ENCODE measurements around the gene TMEM120A.
"Not testable (repeated sequence)": the region's sequence is repeated elsewhere in the genome, so short reads cannot be mapped to it uniquely, and the experiment has no call there.

TMEM120A gene

DNA sequence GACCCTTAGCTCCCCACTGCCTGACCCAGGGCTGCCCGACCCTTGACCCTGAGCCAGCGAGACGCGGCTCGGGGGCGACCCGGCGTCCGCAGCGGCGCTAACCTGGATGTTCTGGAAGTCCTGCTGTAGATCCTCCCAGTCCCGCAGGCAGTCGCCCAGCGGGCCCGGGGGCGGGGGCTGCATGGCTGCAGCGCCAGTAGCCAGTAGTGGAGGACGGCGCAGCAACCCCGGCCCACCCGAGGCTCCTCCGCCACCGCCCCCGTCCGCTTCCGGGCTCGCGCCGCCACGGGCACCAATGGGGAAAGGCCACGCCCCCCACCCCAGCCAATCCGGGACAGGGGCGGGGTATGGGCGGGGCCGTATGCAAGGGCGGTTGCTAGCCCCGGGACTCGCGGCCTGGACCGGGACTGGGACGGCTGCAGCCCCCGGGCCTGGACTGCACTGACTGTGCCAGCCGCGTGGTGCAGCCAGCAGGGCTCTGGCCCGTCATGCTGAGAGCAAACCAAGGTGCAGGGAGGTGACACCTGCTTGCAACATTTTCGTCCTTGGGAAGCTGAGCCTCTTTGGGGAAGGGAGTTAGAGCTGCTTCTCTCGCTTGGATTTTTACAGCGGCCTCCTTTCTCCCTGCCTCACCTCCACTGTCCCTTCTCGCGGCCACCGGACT is at the start of gene TMEM120A:
TMEM120A (minus strand) TSS at position 208 of the 664 bp plus-strand sequence; CDS start at position 183, 25 bp downstream.
- peak; percentile 82 to 95 for DNase-seq (ENCODE audit: low read depth in 2 of 2)

DNA sequence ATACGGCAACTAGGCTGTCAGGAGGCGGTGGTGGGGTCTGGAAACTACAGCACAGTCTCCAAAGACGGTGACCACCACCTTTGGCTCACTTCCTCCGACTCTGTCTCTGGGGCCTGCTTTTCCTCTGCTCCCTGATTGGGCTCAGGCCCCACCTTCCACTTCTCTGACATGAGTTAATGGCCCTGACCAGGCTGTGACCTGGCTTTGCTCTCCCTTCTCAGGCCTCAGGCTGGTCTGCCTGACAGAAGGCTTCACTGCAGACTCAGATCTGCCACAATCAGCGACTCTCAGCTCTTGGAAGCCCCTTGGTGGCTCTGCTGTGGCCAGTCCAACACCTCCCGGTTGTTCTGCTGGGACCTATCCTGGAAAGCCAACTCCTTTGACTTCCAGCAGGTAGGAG is 45.7 kb upstream of the TMEM120A start:
- no peak for DNase-seq (ENCODE audit: low read depth in 2 of 2)

DNA sequence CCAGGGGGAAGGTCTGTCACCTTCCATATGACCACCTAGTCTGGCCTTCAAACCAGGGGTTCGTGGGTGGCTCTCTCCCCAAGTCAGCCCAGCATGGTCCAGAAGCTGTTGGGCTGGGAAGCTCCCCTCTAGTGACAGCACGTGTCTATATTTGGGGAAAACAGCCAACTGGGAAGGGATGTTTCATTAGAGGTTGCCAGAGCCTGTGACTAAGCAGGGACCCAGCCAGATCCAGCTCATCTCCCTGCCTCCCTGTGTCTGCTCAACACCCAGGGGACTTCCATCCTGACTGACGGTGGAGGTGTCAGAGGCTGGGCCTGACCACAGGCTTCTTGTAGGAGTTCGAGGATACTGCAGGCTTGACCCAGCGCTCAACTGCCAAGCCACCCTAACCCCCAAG is 42.9 kb upstream of the TMEM120A start:
- DNase-seq (ENCODE audit: low read depth in 2 of 2) = no peak

DNA sequence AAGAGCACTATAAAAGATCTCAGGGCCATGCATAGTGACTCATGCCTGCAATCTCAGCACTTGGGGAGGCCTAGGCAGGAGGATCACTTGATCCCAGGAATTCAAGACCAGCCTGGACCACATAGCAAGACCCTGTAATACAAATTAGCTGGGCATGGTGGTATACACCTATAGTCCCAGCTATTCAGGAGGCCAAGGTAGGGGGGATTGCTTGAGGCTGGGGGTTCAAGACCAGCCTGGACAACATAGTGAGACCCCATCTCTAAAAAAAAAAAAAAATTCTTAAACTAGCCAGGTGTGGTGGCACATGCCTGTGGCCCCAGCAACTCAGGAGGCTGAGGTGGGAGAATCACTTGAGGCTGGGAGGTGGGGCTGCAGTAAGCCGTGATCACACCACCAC is 37.6 kb upstream of the TMEM120A start:
- DNase-seq (ENCODE audit: low read depth in 2 of 2) = no peak

DNA sequence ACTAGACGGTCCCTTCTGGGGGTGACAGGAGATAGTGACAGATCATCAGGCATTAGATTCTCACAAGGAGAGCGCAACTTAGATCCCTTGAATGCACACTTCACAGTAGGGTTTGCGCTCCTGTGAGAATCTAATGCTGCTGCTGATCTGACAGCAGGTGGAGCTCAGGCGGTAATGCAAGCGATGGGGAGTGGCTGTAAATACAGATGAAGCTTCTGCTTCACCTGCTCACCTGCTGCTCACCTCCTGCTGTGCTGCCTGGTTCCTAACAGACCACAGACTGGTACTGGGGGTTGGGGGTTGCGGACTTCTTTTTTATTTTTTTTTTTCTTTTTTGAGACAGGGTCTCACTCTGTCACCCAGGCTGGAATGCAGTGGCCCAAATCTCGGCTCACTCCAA is 35.3 kb upstream of the TMEM120A start:
- DNase-seq (ENCODE audit: low read depth in 2 of 2) = not testable (repeated sequence)

DNA sequence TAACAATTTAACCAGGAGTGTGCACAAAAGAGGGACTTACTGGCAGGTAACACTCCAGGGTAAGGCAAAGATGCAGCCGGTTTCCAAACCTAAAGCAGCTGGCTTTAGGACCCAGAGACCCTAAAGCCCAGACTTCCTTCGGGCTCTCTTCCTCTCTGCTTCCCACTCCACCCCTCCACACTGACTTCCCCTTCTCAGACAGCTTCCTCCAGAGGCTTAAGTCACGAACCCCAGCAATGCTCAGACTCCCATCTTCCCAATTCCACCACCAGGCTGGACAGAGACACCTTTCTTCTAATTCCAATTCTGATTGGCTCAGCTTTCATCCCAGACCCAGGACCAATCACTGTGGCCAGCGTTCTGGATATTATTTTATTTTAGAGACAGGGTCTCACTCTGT is 28.6 kb upstream of the TMEM120A start:
- no peak for DNase-seq (ENCODE audit: low read depth in 2 of 2)

DNA sequence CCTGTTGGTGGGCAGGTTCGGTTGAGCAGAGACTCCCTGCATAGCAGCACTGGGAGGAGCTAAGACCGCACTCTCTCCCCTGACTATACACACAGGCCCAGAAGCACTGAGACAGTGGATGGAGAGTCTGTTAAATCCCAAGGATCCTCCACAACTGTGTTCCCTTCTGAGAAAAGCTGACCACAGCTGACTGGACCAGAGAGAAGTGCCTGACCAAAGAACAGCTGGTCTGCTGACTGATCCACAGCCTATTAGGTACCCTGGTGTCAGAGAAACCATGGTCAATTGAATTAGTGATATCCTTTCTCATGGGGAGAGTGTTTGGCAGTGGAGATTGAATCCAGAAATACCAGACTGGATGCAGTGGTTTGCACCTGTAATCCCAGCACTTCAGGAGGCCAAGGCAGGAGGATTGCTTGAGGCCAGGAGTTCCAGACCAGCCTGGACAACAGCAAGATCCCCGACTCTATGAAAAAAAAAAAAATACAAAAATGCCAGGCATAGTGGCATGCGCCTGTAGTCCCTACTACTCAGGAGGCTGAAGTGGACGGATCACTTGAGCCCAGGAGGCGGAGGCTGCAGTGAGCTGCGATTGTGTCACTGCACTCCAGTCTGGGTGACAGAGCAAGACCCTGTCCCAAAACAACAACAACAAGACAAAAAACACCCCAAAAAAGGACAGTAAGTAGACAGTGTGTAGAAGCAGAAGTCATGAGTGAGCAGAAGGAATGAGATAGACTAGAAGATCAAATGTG is 27.8 kb upstream of the TMEM120A start:
- DNase-seq (ENCODE audit: low read depth in 2 of 2) = no peak

DNA sequence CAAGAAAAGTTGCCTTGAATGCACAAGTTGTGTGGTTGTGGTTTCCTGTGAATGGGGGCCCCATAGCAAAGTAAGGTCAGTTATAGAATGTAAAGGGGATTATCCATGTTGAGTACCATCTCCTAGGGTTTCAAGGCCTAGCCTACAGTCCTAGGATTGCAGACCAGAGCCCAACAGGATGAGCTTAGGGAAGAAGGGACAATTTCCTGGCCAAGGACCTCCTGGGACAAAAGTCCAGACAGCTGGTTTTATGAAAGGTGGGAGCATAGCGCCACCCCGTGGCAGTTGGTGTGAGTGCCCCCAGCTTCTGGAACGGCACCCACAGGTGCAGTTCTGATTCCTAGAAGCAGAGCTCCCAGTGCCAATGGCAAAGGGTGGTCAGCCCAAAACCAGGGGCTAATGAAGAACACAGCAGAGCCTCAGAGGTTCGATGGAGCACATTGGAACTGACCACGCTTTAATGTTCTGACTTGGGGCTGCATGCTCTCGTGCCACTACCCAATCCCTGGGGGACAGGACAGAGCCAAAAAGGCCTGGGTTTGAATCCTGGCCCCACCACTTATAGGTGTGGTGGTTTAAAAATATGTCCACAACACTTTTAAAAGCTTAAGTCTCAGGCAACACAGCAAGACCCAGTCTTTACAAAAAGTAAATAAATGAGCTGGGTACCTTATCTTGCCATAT is 25.8 kb upstream of the TMEM120A start:
- peak; percentile 50 to 65 for DNase-seq (ENCODE audit: low read depth in 2 of 2)

DNA sequence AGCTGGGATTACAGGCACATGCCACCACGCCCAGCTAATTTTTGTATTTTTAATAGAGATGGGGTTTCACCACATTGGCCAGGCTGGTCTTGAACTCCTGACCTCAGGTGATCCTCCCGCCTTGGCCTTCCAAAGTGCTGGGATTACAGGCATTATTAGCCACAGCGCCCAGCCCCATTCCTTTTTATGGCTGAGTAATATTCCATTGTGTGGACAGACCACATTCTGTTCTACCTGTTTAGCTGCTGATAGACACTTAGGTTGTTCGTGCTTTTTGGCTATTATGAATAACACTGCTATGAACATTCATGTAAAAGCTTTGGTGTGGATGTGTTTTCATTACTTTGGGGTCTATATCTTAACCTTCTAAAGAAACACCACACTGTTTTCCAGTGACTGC is 24.1 kb upstream of the TMEM120A start:
- not testable (repeated sequence) for DNase-seq (ENCODE audit: low read depth in 2 of 2)

DNA sequence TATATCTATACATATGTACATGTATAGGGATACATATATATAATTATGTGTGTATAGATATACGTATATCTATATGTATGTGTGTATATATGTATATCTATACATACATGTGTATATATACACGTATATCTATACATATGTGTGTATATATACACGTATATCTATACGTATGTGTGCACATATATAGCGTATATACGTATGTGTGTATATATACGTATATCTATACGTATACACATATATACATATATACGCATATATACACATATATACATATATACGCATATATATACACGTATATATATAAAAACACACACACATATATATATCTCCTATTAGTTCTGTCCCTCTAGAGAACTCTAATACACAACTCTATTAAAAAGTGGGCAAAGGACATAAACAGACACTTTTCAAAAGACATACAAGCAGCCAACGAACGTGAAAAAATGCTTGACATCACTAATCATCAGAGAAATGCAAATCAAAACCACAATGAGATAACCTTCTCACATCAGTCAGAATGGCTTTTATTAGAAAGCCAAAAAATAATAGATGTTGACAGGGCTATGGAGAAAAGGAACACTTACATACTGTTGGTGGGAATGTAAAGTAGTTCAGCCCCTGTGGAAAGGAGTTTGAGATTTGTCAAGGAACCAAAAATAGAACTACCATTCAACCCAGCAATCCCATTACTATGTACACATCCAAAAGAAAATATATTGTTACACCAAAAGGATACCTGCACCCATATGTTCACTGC is 22.0 kb upstream of the TMEM120A start:
- no peak for DNase-seq (ENCODE audit: low read depth in 2 of 2)

DNA sequence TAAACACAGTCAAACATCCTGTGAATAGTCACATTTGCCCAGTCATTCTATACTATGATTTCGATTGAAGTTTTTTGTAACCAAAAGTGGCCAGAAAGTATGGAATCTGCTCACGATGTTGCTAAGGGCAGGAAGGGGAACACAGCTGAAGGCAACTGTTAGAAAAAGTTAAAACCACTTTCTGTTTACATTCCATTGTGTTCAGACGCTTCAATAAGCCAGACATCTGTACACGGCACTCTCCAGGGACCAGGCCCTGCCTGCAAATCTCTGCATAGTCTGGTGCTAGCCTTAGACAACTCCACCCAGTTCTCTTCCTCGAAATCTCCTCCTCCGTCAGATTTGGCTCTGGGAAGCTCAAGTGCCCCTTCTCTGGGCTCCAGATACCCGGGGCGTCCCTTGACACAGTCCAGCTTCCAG is 17.1 kb upstream of the TMEM120A start:
- no peak for DNase-seq (ENCODE audit: low read depth in 2 of 2)

DNA sequence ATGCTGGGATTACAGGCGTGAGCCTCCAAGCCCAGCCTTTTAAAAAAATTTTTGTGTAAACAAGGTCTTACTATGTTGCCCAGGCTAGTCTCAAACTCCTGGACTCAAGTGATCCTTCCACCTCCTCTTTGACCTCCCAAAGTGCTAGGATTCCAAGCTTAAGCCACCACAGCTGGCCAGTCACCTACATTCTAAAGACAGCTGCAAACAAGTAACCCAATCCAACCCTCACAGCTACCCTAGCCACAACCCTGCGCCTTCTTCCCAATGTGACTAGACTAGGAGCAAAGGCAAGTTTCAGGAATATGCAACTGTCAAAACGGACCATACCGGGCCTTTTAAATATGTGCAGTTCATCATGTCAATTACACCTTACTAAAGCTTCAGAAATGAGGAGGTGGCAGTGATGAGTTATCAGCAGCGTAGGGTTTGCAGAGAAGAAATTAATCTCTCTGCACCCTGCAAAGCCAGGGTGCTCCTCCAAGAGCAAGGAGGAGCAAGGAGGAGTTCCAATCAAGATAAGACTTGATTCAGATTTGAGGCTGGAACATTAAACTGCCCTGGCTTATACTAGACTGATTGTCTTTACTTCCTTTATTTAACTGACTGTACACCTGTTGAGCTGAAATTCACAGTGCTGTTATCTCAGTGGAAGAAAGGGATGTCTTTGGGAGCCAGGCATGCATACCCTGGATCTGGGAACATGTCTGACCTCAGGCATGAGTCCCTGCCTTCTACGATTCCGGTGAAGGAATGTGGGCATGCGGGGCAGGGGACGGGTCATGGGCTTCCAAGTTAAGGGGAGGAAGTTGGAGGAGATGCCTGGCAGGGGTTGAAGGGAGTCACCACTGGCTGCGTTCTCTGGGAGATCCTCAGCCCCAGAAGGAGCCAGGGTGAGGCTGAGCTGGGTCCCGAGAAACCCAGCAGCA is 15.5 kb upstream of the TMEM120A start:
- no peak for DNase-seq (ENCODE audit: low read depth in 2 of 2)

DNA sequence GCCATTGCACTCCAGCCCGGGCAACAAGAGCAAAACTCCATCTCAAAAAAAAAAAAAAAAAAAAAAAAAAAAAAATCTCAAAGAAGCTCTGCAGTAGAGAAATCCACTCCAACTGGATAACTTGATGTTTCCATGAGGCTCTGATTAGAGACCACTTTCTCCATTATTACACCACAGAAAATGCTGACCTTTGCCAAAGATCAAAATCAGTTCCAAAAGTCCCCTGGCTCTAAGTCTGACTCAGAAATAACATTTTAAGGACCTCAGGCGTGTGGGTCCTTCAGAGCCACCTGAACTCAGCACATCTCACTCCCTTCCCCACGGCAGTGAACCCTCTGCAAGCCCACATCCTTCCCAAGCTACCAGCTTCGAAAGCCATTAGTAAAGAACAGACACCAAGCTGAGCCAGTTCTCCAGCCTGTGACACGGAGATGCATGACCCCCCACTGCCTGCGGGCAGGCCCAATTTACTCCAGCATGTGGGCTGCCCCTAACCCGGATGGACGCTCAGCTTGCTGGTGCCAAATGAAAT is 13.8 kb upstream of the TMEM120A start:
- DNase-seq (ENCODE audit: low read depth in 2 of 2) = no peak

DNA sequence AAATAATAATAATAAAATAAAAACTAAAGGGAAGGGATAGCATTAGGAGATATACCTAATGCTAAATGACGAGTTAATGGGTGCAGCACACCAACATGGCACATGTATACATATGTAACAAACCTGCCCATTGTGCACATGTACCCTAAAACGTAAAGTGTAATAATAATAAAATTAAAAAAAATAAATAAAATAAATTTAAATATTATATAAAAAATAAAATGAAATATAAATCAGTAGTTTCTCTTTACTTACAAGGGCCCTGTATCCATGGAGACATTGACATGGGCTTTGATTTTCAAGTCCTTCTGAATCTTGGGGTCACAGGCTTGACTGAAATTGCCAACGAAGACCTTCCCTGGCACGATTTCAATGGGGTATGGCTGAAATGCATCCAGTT is 10.6 kb upstream of the TMEM120A start:
- not testable (repeated sequence) for DNase-seq (ENCODE audit: low read depth in 2 of 2)

DNA sequence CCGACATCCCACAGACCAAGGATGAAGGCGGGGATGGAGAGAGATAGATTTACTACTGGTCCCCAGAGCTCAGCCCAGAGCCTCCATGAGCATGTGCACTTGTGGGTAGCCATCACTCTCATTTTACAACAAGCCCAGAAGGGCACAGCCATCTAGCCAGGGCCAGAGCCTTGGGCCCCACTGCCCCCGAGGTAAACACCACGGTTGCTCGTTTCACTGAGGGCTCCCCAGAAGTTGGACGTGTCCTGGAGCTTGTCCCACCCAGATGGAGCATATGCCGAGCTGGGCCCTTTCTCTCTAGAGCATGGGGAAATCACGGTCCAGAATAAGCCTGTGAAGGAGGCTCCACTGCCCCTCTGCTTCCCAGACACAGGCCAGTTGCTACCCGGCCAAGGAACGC is 9.0 kb upstream of the TMEM120A start:
- no peak for DNase-seq (ENCODE audit: low read depth in 2 of 2)

DNA sequence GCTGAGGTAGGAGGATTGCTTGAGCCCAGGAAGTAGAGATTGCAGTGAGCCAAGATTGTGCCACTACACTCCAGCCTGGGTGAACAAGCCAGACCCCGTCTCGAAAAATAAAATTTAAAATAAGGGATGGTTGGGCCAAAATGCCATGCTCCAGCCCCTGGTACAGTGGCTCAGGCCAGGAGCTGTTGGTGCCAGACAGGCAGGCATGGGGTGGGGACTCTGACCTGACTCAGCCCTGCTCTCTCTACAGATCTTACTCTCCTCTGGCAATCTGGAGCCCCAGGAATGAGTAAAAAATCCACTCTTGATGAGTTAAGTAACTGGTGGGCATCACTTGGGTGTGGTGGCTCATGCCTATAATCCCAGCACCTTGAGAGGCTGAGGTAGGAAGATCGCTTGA is 8.4 kb upstream of the TMEM120A start:
- no peak for DNase-seq (ENCODE audit: low read depth in 2 of 2)

DNA sequence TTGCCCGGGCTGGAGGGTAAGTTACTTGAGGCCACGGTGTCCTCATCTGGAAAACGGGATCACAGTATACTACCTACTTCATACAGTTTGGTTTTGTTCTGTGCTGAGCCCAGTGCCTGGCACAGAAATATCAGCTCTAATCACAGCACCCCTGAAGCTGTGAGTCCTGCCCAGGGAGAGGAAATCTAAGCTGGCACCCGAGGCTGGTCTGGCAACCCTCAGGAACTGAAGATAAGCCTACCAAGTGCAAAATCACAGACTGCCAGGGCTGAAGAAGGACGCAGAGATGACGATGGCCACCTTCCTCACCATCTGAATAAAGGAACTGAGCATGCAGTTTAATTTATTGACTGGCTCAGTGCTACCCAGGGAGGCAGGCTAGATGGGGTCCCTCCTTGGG is 7.7 kb upstream of the TMEM120A start:
- no peak for DNase-seq (ENCODE audit: low read depth in 2 of 2)

DNA sequence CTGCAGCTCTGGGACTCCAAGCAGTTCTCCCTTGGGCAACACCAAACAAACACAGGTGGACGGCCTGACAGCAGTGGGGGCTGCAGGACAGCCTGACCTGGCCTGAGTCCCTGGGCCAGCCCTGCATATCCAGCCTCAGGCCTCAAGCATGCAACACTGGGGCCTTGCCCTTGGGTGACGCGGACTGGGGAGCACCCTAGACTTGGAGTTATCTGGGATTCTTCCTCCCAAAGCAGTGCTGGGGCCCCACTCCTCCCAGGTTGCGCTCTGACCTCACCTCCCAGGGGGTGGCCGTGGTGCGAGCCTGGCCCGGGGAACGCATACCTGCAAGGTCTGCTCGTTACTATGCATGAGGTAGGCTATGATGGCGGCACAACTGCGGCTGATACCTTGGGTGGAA is 6.2 kb upstream of the TMEM120A start:
- no peak for DNase-seq (ENCODE audit: low read depth in 2 of 2)

DNA sequence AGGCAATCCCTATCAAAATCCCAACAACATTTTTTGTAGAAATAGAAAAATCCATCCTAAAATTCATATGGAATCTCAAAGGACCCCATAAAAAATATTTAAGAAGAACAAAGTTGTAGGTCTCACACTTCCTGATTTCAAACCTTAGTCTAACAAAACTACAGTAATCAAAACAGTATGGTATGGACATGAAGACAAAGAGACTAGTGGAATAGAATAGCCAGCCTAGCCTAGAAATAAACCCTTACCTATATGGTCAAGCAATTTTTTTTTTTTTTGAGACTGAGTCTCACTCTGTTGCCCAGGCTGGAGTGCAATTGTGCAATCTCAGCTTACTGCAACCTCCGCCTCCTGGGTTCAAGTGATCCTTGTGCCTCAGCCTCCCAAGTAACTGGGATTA is 3.6 kb upstream of the TMEM120A start:
- no peak for DNase-seq (ENCODE audit: low read depth in 2 of 2)

DNA sequence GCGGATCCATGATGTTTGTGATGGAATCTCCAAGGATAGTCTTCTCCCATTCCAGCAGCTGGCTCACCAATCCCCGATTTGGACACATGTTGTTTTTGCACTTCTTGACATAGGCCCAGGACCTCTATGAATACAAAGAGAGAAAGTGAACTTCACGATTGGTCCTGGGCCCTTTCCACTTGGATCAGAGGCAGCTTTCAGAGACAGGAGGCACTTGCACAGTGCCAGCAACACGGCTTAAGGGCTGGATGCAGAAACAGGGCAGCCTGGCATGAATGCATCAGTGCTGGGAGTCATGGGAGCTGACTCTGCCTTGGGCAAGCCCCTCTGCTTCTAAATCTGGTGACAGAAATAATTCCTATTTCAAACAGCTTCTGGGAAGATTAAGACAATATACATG is 2.1 kb upstream of the TMEM120A start:
- no peak for DNase-seq (ENCODE audit: low read depth in 2 of 2)

DNA sequence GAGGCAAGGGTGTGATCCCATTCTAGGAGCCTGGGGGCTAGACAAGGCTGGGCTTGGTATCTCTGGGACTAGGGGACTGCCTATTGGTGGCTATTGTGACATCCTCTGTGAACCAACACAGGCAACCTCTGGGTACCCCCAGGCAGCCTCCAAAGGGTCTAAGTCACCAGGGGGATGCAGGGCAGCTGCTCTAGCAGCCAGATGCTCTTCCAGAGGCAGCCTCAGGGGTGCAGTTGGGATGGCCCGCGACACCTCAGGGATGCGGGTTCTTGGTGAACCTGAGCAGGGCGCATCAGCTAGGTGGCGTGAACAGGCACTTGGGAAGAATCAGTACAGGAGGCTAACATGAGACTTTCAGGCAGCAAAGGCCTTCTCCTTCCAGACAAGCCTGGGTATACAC is 1.6 kb upstream of the TMEM120A start:
- no peak for DNase-seq (ENCODE audit: low read depth in 2 of 2)
